ENCODE results near the gene SLC35B4. TPM values are rescaled to one million over a fixed set of nuclear protein-coding genes. Genes with fewer than 3 reads are reported as not detected.

The SLC35B4 gene
- total and polyA plus RNA-seq, 2 experiments from 2014 or later = 13.7 to 18.8 TPM

- Histone ChIP-seq H3K27me3 (no peaks in the 10 kb centered on the region), H3K9me2 (replicated peaks; ENCODE audit: insufficient read depth) (no peaks in the 10 kb centered on the region), H4K20me1 (ENCODE audit: insufficient read depth, poor library complexity, severe bottlenecking) (no peaks in the 10 kb centered on the region), H3K27ac (no peak overlapping the region), H3K4me1 (ENCODE audit: insufficient read depth) (no peaks in the 10 kb centered on the region), H2AFZ (no peak overlapping the region), H3K4me3 (no peak overlapping the region), H3K4me2 (no peak overlapping the region), H3K36me3 (replicated peaks; ENCODE audit: insufficient read depth, low read depth) (no peaks in the 10 kb centered on the region), H3K9me3 (ENCODE audit: low read depth) (no peaks in the 10 kb centered on the region), H3K79me2 (no peaks in the 10 kb centered on the region)
- WGBS (ENCODE audit: low lambda C conversion rate, missing lambda C conversion rate) = 79% methylated on average over 4 of the region's 4 CpGs
- DNase-seq (ENCODE audit: low spot score) = no peak
- TF ChIP-seq EZH2 (IDR thresholded peaks at IDR 0.05; ENCODE audit: borderline replicate concordance) (no peak), CTCF (IDR thresholded peaks at IDR 0.05; ENCODE audit: poor library complexity) (no peak), EZH2phosphoT487 (IDR thresholded peaks at IDR 0.05; ENCODE audit: low read depth, severe bottlenecking, unreplicated experiment) (no peak)
These were observed 36.7 kb upstream of the SLC35B4 start for GRCh38 chr7:134353411-134353810.

DNA sequence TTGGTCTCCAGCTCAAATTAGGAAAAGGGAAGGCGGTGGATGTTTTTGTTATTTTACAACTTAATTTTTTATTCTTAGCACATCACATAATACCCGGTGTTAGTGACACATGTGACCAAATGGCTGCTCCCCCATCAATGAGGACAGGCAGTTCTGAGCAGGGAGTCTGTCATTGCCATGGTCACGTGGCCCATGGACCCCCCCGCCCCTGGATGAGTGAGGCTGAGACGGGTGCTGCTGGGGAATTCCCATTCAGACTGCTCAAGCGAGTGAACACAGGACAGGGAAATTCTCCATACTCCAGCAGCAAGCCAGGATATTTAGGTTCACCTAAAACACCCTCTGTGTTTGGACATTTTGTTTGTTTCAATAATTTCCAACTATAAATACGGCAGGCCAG, 34.7 kb upstream of the SLC35B4 start:
- Histone ChIP-seq H3K4me3 (no peak overlapping the region), H3K4me1 (ENCODE audit: insufficient read depth) (no peaks in the 10 kb centered on the region), H3K79me2 (no peaks in the 10 kb centered on the region), H3K4me2 (no peak overlapping the region), H3K27me3 (no peaks in the 10 kb centered on the region), H3K9me3 (ENCODE audit: low read depth) (no peaks in the 10 kb centered on the region), H3K27ac (no peak overlapping the region), H4K20me1 (ENCODE audit: insufficient read depth, poor library complexity, severe bottlenecking) (no peaks in the 10 kb centered on the region), H3K9me2 (replicated peaks; ENCODE audit: insufficient read depth) (no peaks in the 10 kb centered on the region), H3K36me3 (replicated peaks; ENCODE audit: insufficient read depth, low read depth) (no peaks in the 10 kb centered on the region), H2AFZ (no peak overlapping the region)
- WGBS (ENCODE audit: low lambda C conversion rate, missing lambda C conversion rate) = 73% methylated on average over 7 of the region's 7 CpGs
- DNase-seq (ENCODE audit: low spot score) = no peak
- TF ChIP-seq EZH2 (IDR thresholded peaks at IDR 0.05; ENCODE audit: borderline replicate concordance) (no peak), CTCF (IDR thresholded peaks at IDR 0.05; ENCODE audit: poor library complexity) (no peak), EZH2phosphoT487 (IDR thresholded peaks at IDR 0.05; ENCODE audit: low read depth, severe bottlenecking, unreplicated experiment) (no peak)

- 50% methylated on average over 1 of the region's 1 CpG for WGBS (ENCODE audit: low lambda C conversion rate, missing lambda C conversion rate)
- no peak overlapping the region for H2AFZ ChIP-seq
These were observed 34.0 kb upstream of the SLC35B4 start for GRCh38 chr7:134350709-134351108.

More at GRCh38 chr7:134350709-134351108, 34.0 kb upstream of the SLC35B4 start:
- no peaks in the 10 kb centered on the region for H4K20me1 ChIP-seq (ENCODE audit: insufficient read depth, poor library complexity, severe bottlenecking)
- no peak for TF ChIP-seq EZH2 (IDR thresholded peaks at IDR 0.05; ENCODE audit: borderline replicate concordance)
- TF ChIP-seq CTCF (IDR thresholded peaks at IDR 0.05; ENCODE audit: poor library complexity) = no peak
- no peak for TF ChIP-seq EZH2phosphoT487 (IDR thresholded peaks at IDR 0.05; ENCODE audit: low read depth, severe bottlenecking, unreplicated experiment)
- H3K4me2 ChIP-seq = no peak overlapping the region
- no peaks in the 10 kb centered on the region for H3K36me3 ChIP-seq (replicated peaks; ENCODE audit: insufficient read depth, low read depth)
- no peaks in the 10 kb centered on the region for H3K79me2 ChIP-seq
- H3K9me2 ChIP-seq (replicated peaks; ENCODE audit: insufficient read depth) = no peaks in the 10 kb centered on the region
- no peak overlapping the region for H3K27ac ChIP-seq
- H3K4me1 ChIP-seq (ENCODE audit: insufficient read depth) = no peaks in the 10 kb centered on the region
- H3K27me3 ChIP-seq = no peaks in the 10 kb centered on the region
- H3K4me3 ChIP-seq = no peak overlapping the region
- DNase-seq (ENCODE audit: low spot score) = no peak
- H3K9me3 ChIP-seq (ENCODE audit: low read depth) = no peaks in the 10 kb centered on the region
